HG02885 (cell line): ENCODE data around the gene SOX8.
A peak's percentile ranks its signal among the peaks of the same experiment; 100 is the strongest.
"Not testable (repeated sequence)": the region's sequence is repeated elsewhere in the genome, so short reads cannot be mapped to it uniquely, and the experiment has no call there.

ENCODE experiments used
- ATAC-seq: cut with Tn5 transposase; IDR thresholded peaks from one replicate; pipeline ENCODE4 v1.9.1; 2021; ENCODE audit warnings: mild to moderate bottlenecking; ENCODE audit not compliant: unreplicated experiment, poor library complexity

The SOX8 gene

DNA sequence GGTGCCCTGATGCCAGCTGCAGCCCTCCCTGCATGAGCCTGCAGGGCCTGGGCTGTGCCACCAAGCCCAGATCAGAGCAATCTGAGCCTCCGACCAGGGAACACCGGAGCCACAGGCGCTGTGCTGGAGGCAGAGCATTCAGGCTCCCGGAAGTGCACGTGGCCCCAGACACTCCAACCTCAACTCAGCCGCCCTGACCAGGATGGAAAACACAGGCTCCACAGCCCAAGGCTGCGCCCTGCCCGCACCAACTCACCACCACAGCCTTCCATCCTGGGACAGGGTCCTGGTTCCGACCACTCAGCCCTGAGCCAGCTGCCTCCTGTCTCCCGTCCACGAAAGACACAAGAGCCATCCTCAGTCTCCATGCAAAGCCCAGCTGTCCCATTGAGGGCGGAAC is 29.2 kb upstream of the SOX8 start:
- no peak for ATAC-seq

DNA sequence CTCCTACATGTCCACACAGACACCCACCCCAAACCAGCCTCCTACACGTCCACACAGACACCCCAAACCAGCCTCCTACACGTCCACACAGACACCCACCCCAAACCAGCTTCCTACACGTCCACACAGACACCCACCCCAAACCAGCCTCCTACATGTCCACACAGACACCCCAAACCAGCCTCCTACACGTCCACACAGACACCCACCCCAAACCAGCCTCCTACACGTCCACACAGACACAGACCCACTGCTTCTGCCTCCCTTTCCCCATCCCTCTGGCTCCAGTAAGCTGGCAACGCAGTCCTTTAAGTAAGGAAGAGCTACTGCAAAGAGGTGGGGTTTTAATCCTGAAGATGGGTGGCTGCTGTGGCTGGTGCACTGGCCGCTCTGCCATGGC is 27.8 kb upstream of the SOX8 start:
- ATAC-seq = not testable (repeated sequence)

DNA sequence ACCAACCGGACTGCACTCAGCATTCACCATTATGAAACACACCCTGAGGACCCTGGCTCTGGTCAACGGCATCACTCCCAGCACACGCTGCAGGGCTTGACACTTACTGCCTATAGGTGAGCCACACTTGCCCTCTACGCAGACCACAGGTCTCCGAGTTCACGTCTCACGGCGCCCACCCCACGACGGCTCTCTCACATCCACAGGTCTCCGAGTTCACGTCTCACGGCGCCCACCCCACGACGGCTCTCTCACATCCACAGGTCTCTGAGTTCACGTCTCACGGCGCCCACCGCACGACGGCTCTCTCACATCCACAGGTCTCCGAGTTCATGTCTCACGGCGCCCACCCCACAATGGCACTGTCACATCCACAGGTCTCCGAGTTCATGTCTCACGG is 25.8 kb upstream of the SOX8 start:
- ATAC-seq = not testable (repeated sequence)

DNA sequence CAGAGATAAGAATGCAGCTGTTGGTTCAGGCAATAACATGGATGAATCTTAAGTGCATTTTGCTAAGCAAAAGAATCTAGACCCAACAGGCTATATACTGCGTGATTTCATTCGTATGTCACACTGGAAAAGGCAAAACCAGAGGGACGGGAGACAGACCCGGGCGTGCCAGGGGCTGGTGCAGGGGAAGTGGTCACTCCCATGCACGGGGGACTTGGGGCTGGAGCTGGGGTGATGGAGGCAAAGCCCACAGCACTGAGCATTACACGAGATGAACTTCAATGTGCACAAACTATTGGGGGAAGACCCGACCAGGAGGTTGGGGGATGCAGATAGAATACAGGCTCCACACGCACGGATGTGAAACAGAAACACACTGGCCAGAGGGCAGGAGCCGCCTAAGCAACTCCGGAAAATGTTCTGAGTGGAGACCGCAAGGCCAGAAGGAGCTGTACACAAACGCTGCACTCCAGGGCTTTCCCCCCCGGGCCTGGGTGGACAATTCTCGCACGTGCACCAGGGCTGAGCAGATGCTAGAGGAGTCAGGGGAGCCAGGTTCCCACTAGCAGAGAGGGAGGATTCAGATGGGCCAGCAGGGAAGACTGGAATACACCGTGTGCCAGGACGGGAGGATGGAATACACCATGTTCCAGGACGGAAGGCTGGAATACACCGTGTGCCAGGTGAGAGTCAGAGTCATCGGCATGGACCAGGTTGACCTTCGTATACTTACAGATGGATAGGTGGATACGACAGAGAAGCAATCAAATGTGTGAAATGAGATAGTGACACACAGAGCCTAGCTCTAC is 22.1 kb upstream of the SOX8 start:
- ATAC-seq = no peak

DNA sequence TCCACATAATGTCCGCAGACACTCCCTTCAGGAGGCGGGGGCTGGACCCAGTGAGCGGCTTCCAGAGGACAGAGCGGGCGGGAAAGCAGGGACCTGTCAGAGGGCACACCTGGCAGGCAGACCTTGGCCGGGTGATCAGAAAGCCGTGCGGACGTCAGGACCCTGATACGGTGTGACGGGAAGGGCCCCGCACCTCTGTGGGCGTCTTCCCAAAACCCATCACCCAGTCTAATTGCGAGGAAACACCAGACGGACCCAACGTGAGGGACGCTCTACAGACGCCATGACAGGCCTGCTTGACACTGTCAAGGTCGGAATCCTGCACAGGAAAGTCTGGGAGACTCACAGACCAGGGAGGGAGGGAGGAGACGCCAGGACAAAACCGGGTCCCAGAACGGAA is 19.2 kb upstream of the SOX8 start:
- no peak for ATAC-seq

DNA sequence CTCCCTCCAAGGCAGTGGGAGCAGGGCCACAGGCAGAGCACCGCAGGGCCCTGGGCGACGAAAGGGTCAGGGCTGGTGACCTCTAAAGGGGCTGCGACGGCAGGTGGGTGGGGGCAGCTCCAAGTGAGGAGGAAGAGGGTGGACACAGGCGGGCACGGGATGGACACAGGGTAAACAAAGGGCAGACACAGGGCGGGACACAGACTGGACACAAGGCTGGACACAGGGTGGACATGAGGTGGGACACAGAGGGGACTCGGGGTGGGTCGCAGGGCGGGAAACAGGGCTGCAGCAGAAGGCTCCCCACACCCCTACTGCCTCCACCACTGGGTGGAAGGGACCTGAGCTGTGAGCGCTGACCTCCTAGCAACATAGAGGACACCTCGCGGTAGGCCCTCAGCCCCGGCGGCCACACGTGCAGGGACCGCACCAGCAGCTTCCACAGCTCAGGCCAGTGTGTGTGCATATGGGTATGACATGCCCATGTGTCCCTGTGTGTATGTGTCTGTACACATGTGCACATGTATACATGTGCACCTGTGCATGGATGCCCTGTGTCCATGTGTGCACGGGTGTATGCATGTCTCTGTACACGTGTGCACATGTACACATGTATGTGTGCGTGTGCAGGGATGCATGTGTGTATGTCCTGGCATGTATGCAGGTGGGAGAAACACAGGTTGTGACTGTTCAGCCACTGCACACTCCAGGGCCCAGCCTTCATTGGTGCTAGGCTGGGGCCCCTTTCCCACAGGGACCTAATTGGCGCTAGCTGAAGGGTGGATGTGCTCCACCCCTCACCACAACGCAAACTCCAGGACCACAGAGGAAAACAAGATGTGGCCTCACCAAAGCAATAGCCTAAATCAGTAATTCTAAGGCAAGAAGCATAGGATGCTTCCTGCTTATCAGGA is 18.4 kb upstream of the SOX8 start:
- no peak for ATAC-seq

DNA sequence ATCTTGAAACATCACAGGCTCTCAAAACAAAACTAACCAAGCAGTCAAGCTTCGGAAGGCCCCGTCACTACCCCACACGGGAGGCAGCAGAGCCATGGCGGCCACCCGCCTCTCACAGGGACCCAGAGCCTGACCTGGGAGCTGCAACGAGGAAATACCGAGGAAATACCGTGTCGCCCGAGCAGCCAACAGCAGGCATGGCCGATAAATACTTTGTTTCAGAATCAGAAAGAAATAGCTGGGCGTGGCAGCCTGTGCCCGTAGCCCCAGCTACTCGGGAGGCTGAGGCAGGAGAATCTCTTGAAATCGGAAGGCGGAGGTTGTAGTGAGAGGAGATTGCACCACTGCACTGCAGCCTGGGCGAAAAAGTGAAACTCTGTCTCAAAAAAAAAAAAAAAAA is 17.7 kb upstream of the SOX8 start:
- ATAC-seq = no peak

DNA sequence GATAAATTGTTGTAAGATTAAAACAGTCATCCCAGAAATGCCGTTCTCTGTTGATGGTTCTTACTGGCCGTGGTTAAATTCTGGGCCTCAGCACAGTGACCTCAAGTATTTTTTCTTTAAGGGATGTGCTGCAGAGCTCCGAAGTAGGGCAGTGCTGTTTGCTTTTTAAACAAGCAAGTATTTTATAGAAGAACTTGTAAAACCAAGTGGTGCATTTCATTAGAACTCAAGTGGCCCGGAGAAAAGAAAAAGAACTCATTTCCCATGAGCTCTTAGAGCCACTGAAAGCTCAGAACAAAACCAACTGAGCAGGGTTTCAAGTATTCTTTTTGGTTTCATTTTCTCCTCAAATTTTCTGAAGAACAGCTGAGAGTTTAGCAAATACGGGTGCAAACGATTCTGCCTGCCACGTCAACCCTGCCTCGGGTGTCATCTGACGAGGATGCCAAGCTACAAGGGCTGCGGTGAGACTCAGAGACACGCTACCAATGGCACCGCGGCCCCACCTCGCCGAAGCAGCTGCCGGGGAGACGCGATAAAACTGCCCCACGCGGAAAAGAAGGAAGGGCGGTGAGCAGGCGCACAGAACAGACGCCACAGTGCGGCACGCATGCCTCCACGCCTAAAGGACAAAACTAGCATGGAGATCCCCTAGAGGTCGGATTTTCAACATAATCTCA is 17.1 kb upstream of the SOX8 start:
- ATAC-seq = no peak

DNA sequence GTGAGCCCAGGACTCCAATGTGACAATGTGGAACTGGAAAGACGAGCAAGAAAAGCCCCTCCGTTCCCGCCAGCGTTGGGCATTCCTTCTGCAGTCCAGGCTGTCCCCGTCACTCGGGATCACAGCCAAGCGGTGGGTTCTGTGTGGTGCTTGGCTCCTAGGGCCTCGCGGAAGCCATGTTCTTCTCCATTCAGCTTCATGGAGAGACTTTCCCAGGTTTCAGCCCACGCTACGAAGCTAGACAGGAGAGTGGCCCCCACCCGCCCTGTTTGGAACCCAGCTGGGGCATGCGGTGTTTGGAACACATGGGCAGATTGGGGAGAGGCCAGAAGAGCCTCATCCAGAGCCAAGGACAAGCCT is 16.6 kb upstream of the SOX8 start:
- ATAC-seq = no peak

DNA sequence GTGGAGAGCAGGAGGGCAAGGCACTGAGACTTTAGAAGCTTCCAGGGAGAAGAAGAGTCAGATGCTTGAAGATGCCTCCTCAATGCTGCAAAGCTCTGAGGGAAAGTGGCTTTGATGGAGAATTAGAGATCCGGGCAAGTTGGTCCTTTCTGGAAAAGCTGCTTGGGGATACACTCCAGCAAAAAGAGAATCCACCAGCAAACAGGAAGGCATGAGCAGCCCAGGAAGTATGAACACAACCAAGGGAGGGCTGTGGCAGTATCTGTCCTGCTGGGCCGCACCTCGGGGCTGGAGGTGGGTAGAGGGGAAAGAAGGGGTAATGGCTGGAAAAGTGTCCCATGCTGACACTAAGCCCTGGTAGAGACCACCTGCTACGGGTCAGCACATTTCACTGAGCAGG is 16.1 kb upstream of the SOX8 start:
- no peak for ATAC-seq

DNA sequence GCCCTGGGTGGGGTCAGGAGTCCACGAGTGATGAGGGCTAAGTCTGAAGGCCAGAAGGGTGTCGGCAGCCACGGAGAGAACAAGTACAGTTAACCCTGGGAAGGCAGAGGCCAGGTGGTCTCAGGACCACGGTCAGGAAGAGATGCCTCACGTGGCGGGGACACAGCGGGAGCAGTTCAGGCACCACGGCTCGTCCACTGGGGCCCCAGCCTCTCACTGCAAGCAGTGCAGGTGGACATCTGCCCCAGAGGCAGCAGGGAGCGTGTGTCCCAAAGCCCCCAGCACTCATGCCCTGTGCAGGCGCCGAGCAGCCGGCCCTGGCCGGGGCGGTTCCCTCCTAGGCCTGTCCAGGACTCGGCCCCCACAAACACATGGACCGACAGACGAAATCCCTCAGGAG is 15.5 kb upstream of the SOX8 start:
- no peak for ATAC-seq

DNA sequence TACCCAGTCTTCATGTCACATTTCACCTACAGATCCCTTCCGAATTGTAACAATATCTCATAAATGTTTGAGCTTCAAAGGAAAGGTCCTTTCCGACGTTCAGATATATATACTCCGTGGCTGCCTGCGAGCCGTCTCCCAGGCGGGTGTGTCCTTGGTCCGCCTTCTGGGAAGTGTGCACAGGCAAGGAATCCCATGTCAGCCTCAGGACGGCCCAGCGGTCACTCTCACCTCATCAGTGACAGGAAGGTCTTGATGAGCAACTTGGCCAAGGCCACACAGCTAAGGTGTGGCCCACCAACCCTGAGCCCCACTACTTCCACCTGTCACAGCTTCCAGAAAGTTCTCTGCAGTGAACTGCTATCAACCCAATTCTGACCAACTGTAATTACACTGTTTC is 15.1 kb upstream of the SOX8 start:
- ATAC-seq = no peak

DNA sequence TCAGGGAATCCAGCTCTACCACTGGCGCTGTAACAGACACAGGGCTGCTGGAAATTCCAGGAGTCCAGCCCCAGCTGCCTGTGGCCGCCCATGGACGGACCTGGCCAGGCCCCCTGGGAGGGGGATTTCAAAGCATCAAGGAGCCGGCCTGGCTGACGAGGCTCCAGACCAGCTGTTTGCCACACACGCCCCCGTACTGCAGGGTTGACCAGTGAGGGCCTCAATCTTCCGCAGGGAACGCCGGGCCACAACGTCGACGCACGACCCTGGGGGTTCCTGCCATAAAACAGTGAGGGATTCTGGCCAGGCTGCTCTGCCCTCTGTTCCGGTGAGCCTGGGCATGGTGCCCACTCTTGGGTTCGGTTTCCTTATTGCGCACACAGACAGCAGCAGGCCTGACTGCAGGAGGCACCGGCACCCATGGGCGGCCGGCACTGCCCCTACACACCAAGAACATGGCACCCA is 14.5 kb upstream of the SOX8 start:
- ATAC-seq = no peak

DNA sequence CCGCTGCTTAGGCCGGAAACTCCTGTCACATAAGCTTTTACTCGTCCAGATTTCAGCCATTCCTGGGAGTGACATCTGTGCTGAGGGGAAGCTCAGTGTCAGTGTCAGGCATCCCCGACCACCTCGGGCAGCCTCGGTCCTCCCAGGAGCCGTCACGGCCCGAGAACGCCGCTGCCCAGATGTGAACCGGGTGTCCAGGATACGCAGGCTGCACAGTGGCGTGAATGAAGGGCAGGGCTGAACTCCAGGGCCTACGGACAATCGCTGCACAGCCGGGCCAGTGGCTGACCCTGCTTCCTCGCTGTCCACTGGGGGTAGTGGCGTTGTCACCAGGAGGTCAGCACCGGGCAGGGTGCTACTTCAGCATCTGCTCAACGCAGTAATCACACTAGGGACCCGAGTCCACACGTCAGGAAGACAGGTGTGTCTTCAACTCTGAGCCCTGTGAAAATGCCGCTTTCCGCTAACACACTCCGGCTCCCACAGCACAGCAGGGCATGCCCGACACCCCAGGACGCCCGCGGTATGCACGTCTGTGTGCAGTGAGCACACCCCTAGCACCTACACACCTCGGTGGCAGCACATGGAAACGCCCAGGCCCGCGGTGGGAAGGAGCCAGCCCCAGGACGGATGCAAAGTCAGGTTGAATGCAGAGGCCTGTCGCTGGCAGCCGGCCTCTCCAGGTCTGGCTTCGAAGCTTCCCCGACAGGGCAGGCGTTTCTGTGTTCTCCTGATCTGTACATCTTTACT is 13.8 kb upstream of the SOX8 start:
- no peak for ATAC-seq

DNA sequence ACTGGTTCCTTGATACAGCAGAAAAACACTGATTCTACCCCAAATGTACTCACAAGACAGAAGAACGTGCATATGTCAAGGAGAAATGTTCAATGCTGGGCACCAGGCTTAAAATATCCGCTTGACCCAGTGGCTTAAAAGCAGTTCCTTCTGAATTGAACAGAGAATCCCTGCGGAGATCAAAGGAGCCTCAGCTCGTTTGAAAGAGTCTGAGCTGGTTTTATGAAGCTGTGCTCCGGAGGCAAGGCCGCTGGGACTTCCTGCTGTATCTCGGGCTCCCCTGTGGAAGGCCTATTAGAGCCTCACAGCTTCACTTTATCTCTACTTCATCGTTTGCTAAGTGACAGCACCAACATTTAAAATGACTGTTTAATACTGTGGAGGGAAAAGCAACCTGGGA is 12.9 kb upstream of the SOX8 start:
- no peak for ATAC-seq

DNA sequence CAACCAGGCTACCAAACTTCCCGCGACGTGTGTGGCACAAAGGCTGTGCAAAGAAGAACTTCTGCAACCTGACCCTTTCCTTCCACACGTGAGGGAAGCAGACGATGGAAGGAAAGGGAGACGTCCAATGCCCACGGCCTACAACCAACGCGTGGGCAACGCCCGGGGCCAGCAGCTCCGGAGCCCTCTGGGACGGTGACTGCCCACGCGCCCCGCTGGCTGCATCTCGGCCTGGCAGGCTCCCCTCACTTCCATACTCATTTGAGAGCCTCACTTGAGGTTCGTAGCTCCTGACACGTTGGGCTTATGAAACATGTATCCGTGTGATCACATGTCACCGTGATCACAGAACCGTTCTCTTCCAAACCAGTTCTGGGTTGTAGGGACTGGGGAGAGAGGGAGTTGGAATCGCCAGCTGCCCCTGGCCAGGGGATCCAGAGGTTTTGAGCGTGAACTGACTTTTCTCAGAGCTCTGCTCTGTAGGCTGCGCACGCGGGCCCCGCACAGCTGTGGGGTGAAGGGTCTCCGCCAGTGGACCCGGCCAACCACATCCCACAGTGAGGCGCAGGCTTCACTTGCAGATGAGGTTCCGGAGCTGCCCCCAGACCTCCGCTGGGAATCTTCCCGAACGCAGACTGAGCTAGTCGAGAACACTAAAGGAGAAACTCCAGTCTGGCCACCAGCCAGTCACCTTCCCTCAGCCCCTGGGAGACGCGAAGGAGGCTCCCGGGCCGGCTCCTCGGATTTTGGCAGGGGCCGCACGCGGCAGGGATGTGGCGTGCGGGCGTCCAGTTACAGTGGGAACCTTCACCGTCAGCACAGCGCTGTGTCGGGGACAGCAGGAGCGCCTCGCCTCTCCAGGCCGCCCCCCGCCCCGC is 11.8 kb upstream of the SOX8 start:
- peak; percentile 8 for ATAC-seq

DNA sequence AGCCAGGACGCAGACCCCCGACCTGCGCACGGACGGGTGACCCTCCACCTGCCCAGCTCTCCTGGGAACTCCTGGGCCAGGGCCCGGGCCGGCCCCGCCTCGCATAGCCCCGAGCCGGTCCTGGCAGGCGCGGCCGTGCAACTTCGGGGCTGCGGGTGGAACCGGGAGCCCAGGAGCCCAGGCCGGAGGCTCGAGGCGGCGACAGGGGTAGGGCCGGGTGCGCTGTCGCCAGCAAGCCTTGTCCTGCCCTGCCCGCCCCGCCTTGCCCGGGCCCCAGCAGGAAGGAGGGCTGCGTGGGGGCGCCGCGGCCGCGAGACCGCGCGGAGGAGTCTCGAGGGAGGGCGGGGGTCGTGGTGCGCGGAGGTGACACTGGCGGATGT is 11.2 kb upstream of the SOX8 start:
- no peak for ATAC-seq

DNA sequence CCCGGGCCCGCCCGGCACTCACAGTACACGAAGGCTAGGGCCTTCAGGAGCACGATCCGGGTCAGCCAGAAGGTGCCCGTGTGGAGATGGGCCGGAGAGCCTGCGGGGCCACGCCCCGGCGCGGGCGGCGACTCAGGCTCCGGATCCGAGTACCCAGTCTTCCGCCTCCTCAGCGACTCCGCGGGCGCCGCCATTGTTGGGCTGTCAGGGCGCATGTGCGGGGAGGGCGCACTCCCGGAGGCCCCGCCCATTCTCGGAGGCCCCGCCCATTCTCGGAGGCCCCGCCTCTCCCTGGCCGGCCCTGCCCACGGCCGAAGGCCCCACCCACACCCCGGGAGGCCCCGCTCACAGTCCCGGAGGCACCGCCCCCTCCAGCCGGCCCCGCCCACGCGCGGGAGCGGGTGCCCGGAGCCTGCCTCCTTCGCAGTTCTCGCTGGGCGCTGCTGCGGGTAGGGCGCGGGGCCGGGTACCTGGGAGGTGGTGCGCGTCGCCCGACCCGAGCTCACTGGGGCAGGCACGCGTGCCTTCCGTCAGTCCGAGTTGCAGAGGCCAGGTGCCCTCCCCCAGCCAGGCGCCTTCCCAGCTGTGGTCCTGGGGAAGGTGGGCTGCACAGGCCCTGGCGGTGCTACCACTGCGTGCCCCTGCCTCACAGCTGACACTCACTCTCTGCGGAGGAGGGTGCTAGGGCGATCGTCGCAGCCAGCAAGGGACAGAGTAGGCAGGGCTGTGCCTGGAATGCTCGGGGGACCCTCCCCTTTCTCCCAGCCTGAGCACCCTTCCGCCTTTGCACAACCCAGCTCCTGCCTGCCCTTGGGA is 10.6 kb upstream of the SOX8 start, which contains the start of gene LMF1:
Gene LMF1, minus strand, starts transcription at position 219 of the 816 bp plus-strand sequence. Its CDS starts 4 bp downstream, at position 215.
- ATAC-seq = peak; percentile 84

DNA sequence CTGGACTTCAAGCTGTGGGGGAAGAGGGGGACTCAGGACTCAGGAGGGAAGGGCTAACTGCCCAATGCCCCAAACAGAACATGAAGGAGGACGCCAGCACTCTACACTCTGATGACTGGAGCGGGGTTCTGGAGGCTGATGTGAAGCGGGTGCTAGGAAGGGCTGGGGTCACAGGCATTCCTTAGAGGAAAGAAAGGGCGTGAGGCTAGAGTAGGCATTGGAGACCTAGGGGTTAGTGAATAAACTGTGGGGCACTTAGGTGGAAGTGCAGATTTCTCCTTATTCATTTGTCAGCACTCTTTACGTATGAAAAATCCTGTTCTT is 10.0 kb upstream of the SOX8 start:
- no peak for ATAC-seq
